ENCODE data around the gene TIMM10B.

DNA sequence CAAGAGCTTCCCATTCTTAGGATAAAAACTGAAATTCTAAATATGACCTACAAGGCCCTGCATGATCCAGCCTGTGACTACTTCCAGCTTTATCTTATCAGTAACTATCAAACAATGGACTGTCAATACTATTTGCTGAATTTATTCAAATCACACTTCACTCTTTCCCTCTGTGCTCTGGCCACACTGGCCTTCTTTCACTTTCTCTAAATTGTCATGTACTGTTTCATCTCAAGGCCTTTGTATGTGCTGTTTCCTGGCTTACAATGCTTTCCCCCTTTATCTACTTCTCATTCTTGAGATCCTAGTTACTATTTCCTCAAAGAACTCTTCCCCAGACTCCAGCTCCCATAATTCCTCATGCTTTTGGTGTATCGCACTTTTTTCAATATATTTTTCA, 5.6 kb downstream of the TIMM10B start:
- no peak for TF ChIP-seq CTCF (IDR thresholded peaks at IDR 0.05)
- TF ChIP-seq POLR2AphosphoS5 (IDR thresholded peaks at IDR 0.05): no peak
- no peak for TF ChIP-seq POLR2A (IDR thresholded peaks at IDR 0.05; ENCODE audit: low read depth)
